NT2/D1 (cell line): Measurements from ENCODE around the gene TMEM270.

Experiments used
- YY1 ChIP-seq: IDR thresholded peaks from 2 replicates; pipeline ENCODE4 v1.6.1; 2011; ENCODE audit not compliant: insufficient read length, insufficient read depth
- ZNF274 ChIP-seq: IDR thresholded peaks from 2 replicates; pipeline ENCODE4 v1.6.1; 2011; ENCODE audit warnings: mild to moderate bottlenecking, low read depth, low read length

- TF ChIP-seq YY1 (no peak), ZNF274 (no peak)
These were observed 47.2 kb downstream of the TMEM270 start for GRCh38 chr7:73908123-73908611.
